ENCODE results near the gene SH2D1B.

- no peak for TF ChIP-seq CTCF (IDR thresholded peaks at IDR 0.05; ENCODE audit: insufficient read depth, low read length)
- TF ChIP-seq POLR2AphosphoS5 (IDR thresholded peaks at IDR 0.05; ENCODE audit: low read depth), result no peak
- no peak for TF ChIP-seq SPI1 (IDR thresholded peaks at IDR 0.05; ENCODE audit: borderline replicate concordance, low read depth)
Observed at GRCh38 chr1:162347281-162347680, 64.7 kb downstream of the SH2D1B start.
